Stimulated activated CD8-positive, alpha-beta memory T cell treated with anti-CD3 and anti-CD28 coated beads, Interleukin-4, amount 100 ng/mL, for 48 hours (primary cell): ENCODE results near the gene NEU4.

Experiments used
- DNase-seq: peaks from one replicate; pipeline ENCODE4 v3.0.0-alpha.2; 2020

NEU4 gene

DNA sequence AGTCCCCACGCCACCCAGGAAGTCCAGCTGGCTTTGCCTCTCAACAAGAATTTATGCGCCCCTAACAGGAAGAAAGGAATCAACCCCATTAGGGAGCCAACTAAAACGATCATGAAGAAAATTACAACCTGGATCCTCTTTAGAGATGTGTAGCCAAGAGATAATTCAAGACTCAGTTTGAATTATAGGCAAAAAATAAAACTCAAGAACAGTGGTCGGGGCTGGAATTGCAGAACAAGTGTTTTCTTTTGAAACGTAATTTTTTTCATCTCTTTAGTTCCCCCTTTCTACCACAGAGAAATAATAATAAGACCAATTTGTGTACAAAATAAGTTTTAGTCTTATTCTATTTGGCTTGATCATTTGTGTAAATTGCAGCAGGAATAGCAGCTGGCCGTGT, 27.3 kb downstream of the NEU4 start:
- no peak for DNase-seq

DNA sequence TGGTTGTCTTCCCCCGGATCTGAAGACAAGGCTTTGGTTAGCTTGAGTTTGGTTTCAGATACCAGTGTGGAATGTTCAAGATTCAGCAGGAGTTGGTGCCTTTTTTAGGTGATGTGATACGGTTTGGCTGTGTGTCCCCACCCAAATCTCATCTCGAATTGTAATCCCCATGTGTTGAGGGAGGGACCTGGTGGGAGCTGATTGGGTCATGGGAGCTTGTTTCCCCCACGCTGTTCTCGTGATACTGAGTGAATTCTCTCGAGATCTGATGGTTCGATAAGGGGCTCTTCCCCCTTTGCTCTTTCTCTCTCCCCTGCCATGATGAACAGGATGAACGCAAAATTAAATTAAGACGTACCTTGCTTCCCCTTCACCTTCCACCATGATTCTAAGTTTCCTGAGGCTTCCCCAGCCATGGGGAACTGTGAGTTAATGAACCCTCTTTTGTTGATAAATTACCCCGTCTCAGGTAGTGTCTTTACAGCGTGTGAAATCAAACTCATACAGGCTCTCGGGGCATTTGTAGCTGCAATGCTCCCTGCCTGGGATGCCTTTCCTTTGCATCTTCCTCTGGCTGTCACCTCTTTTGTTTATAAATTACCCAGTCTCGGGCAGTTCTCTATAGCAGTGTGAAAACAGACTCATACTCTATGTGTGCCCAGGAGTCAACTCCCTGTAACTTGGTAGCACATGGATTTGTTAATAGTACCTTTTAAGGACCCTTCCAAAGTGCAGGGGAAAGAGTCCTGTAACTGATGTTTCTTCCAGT, 28.4 kb downstream of the NEU4 start:
- no peak for DNase-seq

GRCh38 chr2:241841181-241842066, 32.4 kb downstream of the NEU4 start:
- no peak for DNase-seq

DNA sequence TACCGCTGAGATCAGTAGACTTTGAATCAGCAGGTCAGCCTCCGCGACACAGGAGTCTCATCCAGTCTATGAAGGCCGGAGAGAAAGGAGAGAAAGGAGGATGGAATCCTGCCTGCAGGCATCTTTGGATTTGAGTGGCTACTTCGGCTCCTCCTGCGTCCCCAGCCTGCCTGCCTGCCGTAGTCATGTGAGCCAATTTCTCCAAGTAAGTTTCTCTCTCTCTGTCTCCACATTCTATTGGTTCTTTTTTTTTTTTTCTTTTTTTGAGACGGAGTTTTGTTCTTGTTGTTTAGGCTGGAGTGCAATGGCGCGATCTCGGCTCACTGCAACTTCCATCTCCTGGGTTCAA, 33.0 kb downstream of the NEU4 start:
- peak; percentile 24 for DNase-seq

DNA sequence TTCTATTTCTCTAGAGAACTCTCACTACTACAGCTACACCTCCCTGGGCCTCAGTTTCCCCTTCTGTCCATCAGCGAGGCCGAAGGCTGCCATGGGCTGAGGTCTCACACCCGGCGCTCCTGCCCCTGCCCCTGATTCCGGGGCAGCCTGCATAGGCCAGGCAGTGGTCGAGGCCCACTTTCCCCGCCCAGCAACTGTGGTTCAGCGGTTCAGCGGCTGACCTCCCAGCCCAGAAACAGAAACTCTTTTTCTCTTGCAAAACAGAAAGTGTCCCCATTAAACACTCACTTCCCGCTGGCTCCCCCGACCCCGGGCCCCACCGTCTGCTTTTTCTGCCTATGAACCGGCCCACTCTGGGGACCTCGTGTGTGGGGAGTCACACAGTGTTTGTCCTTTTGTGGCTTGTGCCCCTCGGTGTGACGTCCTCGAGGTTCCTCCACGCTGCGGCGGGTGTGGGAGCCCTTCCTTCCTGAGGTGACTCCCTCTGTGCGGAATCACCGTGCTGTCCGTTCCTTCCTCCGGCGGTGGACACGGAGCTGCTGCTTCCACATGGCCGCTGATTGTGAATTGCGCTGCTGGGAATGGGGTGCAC, 33.7 kb downstream of the NEU4 start:
- DNase-seq = peak; percentile 78

DNA sequence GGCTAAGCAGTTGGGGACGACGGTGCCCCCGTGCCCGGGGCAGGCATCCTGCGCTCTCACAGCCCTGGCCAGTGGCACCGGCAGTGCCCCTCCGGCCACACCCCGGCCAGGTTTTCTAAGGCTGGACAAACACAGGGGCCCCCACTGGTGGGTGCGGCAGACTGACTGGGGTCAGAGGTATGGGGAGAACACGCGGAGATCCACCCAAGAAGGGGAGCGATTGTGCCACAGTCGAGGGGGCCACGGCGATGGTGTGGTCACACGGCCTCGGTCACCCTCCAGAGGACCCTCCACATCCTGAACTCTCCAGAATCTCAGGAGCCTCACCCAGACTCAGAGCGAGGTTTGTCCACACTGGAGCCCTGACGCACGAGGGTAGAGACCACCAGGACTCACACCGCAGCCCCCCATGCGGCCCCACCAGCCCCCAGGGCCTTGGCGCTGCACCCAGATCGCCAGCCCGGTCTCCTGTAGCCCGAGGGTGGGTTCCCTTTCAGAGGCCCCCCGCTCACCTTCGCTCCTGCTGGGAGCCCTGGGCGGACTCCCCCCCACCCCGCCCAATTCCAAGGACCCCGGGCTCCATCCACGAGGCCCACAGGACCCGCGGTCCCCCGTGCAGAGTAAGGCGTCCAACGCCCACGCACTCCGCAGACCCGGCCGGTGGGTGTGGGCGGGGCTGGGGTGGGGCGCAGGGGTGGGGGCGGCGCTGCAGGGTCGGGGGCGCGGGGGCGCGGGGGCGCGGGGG, 34.5 kb downstream of the NEU4 start:
- peak; percentile 37 for DNase-seq

GRCh38 chr2:241844066-241844728, 35.2 kb downstream of the NEU4 start:
- DNase-seq = peak; percentile 92

GRCh38 chr2:241844831-241845578, 36.0 kb downstream of the NEU4 start:
- DNase-seq = peak; percentile 28

DNA sequence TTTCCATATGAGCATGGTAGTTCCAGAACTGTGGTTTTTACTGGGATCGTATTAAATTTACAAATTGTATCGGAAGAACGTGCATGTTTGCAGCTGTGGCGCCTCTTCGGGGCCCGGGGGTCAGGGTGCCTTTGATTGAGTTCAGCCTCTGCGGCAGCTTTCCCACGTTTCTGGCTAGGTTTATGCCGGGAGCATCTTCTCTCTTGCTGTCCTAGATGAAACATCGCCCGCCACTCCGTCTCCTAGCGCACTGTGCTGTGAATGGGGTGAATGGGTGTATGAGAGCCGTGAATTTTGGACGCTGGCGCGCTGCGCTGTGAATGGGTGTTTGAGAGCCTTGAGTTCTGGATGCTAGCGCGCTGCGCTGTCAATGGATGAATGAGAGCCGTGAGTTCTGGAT, 37.4 kb downstream of the NEU4 start:
- DNase-seq = peak; percentile 22

DNA sequence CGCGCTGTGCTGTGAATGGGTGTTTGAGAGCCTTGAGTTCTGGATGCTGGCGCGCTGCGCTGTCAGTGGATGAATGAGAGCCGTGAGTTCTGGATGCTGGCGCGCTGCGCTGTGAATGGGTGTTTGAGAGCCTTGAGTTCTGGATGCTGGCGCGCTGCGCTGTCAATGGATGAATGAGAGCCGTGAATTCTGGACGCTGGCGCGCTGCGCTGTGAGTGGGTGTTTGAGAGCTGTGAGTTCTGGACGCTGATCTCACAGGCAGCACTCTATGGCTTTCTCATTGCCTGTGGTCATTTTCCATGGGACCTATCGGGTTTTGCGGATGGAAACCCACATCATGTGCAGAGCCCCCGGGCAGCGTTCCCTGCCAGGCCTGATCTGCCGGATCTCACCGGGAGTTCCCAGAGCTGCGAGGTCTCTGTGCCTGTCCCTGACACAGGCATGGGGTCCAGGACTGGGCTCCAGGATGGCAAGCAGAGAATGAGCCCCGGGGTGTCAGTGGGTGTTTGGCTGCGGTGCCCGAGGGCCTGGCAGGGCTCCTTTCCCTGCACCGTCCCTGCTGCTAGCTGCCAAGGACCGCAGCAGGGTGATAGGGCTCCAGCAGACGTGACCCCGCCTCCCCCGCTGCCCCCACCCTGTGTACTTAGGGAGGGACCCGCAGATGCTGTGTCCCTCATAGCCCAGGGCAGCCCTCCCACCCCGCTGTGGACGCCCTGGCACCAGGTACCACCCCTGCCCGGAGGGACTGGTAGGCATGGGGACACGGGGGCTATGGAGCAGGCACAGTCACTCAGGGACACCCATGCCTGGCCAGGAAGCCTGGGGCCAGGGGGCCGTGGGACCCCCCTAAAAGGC, 40.0 kb downstream of the NEU4 start:
- DNase-seq = no peak

DNA sequence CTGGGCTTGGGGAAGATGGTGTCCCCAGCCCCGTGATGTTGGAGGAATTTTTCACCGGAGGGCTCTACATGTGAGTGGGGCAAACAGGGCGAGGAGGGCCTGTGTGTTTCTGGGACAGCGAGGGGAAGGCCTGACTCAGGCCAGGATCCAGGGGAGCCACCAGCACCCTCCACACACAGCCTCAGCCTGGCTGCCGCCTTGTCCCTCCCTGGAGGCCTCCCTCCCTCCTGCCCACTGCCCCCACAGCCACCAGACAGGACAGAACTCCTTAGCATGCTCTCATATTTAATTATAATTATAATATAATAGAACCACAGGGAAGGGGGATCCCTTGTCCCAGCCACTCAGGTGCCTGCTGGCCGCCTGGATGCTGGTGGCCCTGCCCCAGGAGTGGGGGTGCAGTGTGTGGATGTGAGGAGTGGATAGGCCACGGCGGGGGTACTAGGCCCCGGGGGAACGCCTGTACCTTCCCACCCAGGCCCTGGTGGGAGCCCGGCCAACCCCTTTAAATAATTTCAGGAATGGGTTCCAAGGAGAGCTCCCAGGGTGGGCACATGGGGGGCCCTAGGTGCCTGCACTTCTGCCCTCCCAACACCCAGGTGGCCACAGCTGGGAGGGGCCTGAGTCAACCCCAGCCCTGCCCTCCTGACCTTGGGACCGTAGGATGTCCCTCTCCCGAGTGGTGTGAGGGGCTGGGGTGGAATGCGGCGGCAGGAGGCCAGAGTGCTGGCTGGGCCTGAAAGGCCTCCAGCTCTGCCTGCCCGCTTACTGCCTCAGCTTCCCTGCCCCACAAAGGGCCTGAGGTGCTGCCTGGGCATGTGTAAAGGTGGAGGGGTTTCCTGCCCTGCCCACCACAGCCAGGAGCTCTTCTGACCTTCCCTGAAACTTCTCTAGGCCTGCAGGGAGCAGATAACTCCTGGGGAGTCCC, 40.9 kb downstream of the NEU4 start:
- no peak for DNase-seq

DNA sequence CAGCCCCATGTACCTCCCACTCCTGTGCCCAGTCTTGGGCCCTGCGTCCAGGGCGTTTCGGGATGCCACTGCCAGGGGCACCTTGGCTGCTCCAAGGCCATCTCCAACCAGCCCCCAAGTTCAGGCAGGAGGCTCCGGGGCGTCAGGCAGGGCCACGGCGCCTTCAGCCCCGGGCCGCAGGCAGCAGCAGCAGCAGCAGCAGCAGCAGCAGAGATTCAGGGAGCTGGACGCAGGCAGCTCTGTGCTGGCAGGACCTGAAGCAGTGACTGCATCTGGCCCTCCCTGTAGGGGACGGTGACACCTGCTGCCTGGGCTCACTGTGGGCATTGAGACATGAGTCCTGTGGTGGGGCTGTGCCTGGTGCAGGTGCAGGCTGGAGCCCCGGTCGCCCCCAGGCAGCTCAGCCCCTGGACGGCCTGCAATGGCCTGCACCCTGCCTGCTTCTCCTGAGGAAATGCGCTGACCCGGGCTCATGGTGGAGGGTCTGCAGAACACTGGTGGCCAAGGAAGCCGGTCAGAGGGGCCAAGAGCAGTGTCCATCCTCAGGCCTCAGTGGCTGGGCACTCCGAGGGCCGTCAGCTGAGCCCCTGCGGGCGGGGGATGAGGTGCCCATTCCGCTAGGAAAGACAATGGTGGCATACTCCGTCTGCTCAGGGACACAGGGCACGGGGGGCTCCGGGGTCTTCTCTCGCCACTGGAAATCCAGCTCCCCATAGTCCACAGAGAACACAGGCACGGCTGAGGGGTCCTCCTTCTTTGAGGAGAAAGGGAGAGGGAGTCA, 41.7 kb downstream of the NEU4 start:
- DNase-seq = no peak

DNA sequence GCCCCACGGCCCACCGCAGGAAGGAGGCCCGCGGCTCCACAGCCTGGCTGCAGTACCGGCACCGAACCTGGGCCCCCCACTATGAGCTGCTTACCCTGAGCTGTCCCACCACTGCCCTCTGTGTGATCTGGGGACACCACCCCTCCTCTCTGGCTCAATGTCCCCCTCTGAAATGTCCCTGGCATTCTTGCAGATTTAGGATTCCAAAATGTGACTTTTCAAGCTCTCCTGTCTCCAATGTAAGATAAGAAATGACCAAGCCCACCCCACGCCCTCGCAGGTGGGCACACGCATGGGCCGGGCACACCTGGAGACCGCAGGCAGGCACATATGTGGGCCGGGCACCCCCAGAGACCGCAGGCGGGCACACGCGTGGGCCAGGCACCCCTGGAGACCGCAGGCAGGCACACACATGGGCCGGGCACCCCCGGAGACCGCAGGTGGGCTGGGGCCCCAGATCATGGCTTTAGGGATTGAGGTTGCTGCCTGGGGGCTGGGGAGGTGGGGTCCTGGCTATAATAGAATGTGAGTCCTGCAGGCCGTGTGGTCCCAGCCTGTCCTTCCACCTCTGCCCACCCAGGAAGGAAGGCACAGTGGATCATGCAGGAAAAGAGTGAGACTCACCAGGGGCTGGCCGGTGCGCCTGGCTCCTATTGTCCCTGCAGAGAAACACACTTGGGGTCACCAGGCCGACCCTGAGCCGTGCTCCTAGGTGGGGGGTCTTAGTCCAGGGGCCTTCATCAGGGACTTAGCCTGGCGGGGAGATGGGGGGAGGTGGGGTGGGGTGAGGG, 42.5 kb downstream of the NEU4 start:
- DNase-seq = no peak

- DNase-seq = no peak
Measured at GRCh38 chr2:241852116-241852980, 43.4 kb downstream of the NEU4 start.

GRCh38 chr2:241852981-241853631, 44.1 kb downstream of the NEU4 start:
- no peak for DNase-seq

DNA sequence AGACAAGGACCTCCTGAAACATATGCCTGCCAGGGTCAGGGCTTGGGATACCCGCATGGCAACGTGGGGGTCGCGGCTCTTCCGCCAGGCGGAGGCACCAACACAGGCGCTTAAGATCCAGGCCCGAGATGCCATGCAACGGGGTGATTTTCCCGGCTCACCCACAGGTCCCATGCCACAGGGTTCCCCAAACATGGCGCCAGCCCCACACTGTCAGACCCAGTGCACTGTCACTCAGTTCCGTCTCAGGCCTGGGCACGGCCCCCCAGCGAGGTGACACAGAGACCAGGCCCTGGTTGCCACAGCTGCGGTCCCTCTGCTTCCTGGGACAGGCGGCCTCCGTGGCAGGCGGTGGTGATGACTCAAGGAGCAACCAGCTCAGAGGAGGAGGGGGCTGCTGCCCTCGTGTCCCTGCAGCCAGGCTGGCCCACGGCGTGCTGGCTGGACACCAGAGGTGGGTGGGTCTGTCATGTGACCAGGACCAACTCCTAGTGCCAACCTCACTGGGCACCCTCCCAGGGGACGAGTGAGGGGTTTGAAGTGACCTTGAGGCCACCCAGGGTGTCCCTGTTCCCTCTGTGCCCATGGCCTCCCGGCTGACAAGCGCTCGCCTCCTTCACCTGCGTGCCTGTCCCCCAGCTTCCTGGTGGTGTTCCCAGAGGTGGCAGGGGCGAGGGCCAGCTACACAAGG, 44.8 kb downstream of the NEU4 start:
- no peak for DNase-seq
